ENCODE measurements around the gene ADAT1.

The ADAT1 gene

DNA sequence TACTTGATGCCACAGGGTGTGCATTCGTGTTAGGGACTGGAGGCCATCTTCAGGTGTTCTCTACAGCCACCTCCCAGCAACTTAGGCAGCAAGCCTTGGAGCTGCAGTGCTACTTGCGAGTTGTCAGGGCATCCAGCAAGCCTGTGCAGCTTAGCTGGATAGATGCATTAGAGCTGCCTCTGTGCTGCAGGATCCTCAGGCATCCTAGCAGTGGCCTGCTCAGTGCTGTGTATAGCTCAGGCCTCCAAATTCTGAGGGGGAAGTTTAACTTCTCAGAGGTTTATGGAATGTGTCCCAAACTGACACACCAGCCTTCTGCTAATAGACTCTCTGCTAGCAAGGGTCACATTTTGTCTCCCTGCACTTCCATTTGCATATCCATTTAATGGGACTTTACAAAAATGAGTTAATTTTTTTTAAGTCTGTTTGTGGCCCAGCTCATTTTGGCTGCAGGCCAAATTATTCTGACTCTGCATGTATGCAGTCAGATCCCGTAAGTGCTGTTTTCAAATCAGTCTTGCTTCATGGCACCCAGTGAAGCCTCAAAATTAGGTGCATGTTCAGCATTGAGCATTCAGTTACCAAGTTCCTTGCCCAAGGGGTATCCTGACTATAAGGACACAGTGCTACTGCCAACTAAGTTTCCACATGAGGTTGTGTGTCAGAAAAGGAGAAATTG lies 50.1 kb downstream of the ADAT1 start:
- no peak for DNase-seq

DNA sequence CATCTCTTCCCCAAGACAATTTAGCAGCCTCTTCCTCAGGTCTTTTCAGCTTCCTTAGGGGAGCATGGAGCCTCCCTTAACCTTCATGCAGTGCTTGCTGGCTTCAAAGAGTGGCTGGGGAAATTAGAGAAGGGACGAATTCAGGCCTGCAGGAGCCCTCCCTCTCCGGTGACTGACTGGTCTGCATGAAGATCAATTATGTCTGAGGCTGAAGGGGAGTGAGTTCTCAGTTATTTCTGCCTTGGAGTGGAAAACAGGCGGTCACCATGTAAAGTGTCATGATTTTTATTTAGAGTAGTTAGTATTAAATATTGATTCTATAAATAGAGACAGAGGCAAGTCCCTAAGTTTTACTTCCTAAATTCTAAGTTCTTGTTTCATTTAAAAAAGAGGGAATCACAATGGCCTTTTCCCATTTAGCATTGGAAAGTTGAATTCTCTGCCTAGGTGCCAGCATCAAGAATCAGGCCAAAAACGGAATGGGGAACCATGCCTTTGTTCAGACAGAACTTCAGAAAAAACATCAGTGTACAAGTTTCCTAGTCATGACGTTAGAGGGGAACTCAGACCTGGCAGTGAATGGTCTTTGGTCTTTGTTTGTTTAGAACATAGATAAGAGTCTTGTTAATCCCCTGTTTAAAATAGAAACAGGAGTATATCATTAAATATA lies 52.5 kb downstream of the ADAT1 start:
- DNase-seq, result peak; percentile 6

DNA sequence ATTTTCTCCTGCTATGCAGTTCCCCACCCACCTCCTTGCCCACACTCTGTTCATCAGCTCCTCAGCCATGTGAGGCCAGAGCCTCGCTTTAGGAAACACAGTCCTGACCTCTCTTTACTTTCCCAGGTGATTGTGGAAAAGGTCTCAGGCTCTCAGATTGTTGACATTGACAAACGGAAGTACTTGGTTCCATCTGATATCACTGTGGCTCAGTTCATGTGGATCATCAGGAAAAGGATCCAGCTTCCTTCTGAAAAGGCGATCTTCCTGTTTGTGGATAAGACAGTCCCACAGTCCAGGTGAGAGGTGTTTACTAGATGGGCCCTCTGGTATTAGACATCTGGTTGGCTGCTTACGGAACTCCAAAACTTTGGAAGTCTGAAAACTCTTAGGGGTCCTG lies 55.2 kb downstream of the ADAT1 start:
- DNase-seq, result no peak

DNA sequence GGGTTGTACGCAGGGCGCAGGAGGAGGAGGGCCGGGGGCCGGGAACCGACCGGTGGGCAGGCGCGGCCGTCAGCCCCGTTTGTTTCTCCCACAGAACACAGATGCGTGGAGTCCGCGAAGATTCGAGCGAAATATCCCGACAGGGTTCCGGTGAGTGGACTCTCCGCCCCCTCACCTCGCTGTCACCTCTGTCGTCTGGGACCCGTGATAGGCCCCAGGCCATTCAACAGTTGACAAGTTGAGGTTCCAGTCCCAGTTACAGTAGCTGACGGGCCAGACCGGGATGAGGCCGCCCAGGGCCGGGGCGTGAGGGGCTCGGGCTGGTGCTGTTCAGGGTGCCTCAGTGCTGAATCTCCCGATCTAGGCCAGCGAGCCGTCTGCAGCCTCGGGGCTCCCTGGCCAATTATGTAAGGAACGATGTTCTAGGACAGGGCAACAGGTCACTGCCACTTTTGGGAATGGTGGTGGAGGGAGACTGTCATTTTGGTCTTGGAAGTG lies 56.3 kb downstream of the ADAT1 start:
- no peak for DNase-seq

GRCh38 chr16:75566040-75566757 lies 56.9 kb downstream of the ADAT1 start, which contains the start of gene GABARAPL2:
Gene GABARAPL2 (plus strand): TSS chr16:75566379. CDS start chr16:75566487, 108 bp downstream.
- peak; percentile 93 for DNase-seq

DNA sequence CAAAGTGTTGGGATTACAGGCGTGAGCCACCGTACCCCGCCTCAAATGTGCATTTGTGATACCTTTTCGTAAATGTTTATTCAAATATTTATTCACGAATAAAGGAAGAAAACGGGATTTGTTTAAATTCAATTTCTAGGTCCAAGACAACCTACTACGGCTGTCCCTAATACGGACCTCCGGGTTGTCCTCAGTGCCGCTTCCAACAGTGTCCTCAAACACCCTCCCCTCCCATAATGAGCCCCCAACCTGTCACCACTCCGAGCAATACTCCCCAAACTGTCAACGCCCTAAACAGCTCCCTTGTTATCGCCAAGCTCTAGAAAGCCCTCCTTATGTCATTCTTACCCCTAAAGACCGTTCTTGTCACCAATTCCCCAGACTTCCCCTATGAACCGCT lies 57.4 kb downstream of the ADAT1 start:
- no peak for DNase-seq

DNA sequence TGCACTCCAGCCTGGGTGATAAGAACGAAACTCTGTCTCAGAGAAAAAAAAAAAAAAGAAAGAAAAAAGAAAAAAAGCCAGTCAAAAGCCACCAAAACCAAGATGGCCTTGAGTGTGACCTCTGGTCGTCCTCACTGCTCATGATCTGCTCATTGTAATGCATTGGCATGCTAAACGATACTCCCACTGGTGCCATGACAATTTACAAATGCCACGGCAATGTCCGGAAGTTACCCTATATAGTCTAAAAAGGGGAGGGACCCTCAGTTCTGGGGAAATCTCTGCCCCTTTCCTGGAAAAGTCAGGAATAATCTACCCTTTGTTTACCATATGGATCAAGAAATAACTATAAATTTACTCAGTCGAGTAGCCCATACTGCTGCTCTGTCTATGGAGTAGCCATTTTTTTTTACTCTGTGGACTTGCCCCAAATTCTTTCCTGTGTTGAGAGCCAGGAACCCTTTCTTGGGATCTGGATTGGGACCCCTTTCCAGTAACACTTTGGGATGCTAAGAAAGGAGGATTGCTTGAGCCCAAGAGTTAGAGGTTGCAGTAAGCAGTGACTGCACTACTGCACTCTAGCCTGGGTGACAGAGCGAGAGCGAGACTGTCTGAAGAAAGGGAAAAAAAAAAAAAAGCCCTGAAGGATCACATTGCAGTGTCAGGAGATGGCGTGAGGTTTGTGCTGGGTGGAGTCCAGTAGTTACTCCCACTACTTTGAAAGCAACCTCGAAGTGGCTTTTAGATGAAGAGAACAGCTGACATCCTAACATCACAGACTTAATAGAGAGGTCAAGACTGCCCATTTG lies 63.3 kb downstream of the ADAT1 start:
- DNase-seq, result no peak

DNA sequence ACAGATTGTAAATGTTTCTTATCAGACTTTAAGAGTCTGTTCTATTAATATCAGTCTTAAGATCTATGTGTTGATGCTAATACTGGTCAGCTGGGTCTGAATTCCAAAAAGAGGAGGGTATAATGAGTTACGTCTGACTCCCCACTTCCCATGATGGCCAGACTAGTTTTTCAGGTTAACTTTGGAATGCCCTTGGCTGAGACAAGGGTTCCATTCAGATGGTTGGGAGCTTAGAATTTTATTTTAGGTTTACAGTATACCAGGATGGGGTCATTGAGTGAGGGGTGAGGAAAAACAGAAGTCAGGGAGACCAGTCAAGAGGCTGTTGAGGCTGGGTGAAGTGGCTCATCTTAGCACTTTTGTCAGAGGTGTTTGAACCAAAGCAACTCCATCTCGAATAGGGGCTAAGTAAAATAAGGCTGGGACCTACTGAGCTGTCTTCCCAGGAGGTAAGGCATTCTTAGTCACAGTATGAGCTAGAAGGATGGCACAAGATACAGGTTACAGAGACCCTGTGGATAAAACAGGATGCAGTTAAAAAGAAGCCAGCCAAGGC lies 64.2 kb downstream of the ADAT1 start:
- no peak for DNase-seq

GRCh38 chr16:75556431-75556950 lies 66.6 kb downstream of the ADAT1 start:
- no peak for DNase-seq

DNA sequence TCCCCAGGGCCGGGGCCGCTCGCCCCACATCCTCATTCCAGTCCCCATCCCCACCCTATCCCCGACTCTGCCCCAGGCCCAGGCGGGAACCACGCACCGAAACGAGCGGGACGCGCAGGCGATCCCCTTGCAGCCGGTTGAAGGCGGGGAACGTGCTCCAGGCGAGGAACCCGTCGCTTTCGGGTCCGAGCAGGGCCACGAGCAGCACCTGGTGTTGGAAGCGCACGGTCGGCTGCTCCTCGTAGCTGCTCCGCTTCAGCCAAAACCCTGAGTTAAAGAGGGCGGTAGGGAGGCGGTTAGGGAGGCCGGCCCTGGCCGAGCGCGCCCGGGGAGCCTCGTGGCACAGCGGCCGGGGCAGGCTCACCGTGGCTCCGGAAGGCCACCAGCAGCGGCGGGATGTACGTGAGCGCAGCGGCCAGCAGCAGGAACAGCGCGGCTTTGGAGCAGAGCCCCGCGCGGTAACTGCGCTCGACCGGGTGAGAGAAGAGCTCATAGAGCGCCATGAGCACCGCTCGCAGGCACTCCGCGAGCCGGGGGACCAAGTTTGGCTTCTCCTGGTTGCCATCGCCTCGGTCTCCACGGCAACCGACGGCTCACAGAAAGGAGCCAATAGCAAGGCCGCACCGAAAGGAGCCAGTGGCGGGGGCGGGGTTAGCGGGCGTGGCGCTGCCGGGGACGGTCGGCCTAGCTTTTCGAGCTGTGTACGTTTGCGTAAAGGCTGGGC lies 67.2 kb downstream of the ADAT1 start, which contains the start of gene TMEM231:
TSS of gene TMEM231 (minus strand) at position 546 of the 724 bp plus-strand sequence. CDS start at position 503, 43 bp downstream.
- peak; percentile 96 for DNase-seq

DNA sequence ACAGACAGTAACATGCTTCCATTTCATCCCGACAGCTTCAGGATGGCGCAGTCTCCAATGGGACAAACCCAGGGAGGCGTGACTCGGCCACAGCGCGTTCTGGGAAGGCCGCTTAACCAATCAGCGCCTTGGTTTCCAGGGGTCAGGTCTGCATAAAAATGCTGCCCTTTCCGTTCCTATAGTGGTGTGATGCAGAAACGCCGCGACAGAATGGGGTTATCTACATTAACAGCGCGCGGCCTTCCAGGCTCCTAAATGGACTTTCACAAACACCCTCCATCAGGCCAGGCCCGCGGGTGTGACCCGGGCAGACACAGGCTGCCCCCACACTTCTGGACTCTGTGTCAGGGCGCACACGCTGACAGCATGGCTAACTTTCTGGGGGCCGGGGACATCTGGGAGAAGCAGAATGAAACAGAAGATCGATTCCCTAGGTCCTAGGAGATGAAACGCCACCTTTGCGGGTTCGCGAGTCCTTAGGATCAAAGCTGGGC lies 67.8 kb downstream of the ADAT1 start:
- DNase-seq, result peak; percentile 89

DNA sequence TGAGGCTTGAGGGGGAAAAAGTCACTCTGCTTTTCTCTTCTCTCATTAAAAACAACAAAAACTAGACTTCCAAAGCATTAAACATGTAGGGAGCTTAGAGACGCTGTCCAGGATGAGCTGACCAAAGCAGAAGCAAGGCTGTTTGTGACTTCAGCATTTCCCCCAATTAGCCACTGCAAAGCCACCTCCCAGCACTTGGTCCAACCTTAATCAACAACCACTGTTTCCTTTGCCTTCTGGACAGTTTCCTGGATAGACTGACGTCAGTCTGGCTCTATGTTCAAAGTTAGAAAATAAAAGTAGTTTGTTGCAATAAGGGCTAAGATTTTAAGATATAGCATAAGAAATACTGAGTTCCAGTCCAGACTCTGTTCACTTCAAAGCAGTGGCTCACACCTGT lies 70.1 kb downstream of the ADAT1 start:
- DNase-seq, result peak; percentile 38

DNA sequence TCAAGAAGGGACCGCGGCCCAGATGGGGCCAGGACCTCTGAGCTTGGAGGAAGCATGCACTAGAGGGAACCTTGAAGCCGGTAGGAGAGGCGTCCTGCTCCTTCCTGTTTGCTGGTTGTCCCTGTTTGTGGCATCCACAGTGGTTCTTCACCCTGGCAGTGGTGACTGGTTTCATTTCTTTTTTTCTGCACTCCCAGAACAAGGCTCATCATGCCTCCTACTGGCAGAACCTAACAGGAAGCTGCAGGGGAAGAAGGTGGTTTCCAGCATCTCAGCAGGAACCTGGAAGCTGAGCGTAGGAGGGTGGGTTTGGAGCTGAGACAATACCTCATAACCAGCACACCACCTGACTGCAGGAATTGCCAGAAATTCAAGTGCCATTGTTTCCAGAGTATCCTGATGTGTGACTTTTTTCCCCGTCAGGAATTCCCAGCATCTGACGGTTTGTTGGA lies 72.8 kb downstream of the ADAT1 start:
- DNase-seq, result peak; percentile 74
